GM21619 (cell line): ENCODE data around the gene IL21R.
"Not testable (repeated sequence)": the region's sequence is repeated elsewhere in the genome, so short reads cannot be mapped to it uniquely, and the experiment has no call there.

Experiments
- ATAC-seq: cut with Tn5 transposase; IDR thresholded peaks from one replicate; pipeline ENCODE4 v1.9.1; 2021; ENCODE audit not compliant: unreplicated experiment

IL21R gene

DNA sequence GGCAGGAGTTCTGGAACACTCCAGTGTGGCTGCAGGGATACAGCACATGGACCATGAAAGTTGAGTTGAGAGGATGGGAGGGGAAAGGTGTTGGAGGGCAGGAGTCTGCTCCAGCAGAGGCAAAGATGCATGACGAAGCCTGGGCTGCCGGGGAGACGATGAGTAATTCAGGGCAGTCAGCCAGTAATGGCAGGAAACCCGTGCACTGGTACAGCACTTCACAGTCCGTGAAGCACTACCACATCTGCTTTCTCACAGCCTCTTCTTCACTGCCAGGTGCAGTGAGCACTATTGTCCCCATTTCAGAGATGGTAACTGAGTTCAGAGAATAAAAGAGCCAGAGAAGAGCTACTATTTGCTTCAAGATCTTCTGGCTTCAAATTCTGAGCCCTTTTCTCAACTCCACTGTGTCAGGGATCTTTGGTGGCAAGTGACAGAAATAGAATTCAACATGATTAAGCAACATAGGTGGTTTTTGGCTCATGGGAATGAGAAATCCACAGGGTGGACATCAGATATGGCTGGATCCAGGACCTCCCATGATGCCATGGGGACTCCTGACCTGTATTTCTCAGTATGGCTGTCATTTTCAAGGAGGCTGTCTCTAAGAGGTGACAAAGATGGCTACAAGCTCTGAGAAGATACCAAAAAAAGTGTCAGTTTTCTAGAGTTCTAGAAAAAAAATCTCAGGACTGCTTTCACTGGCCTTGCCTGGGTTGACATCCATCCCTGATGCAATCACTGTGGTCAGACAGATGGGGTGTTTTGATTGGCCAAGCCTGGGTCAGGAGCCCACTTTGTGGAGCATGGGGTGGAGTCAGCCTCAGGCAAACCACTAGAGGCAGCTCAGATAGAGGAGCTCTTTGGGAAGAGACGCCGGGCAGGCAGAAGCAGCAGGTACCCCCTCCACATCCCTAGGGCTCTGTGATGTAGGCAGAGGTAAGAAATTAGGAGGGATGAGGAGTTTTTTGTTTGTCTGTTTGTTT lies 24.7 kb downstream of the IL21R start:
- peak; percentile 88 for ATAC-seq

DNA sequence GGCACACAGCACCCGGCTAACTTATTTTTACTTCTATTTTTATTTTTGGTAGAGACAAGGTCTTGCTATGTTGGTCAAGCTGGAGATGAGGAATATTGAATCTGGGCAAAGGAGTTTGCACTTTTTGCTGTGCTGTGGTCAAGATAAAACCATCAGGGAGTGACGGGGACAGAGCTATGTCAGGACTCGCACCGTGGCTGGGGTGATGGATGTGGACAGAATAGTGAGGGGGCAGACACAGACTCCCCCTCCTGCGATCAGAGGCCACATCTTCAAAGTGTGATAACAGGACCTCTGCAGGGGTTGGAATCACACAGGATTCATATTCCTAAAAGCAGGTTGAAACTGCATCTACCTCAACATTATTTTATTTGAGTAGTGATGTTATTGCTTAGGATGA lies 25.6 kb downstream of the IL21R start:
- ATAC-seq = no peak

DNA sequence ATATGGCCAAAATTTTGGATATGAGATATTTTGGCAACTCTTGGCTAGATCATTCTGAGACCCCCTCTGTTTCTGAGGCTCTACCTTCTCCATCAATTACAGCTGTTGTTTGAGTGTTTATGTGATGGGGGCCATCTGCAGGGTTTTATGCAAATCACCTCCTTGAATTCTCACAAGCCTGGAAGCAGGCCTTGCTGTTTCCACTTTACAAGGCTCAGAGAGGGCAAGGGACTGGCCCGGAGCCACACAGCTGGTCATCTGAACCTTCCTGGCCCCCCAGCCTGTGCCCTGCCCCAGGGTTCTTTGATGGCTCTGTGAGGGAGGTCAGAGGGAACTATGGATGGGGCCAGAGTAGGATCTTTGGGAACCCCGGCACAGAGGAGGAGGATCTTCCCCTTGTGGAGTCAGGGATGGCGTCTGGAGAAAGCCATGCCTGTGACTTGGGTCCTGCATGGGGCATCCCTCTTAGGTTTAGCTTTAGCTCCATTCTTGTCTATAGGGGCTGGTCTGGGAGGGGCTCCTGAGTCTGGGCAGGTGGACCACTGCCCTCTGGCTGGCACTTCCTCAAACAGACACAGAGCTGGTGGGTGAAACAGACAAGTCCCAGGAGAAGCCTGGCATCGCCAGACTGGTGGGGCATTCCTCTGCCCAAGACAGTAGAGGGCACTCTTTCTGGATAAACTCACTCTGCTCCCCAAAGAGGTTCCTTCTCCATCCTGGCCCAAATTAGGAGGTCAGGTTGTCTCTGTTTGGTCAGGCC lies 26.2 kb downstream of the IL21R start:
- ATAC-seq = no peak

DNA sequence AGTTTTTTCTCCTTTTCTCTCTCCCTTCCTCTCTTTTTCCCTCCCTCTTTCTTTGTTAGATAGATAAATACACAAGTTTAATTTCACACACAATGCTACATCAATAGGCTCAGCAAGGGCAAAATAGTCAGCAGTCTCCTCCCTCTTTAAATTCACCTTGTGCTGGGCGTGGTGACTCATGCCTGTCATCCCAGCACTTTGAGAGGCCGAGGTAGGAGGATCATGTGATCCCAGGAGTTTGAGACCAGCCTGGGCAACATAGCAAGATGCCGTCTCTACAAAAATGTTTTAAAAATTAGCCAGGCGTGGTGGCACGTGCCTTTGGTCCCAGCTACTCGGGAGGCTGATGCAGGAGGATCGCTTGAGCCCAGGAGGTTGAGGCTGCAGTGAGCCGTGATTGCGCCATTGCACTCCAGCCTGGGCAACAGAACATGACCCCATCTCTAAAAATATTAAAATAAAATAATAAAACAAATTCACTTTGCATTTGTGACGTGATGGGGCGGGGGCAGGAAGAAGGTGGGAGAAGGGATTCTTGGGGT lies 27.4 kb downstream of the IL21R start:
- no peak for ATAC-seq

DNA sequence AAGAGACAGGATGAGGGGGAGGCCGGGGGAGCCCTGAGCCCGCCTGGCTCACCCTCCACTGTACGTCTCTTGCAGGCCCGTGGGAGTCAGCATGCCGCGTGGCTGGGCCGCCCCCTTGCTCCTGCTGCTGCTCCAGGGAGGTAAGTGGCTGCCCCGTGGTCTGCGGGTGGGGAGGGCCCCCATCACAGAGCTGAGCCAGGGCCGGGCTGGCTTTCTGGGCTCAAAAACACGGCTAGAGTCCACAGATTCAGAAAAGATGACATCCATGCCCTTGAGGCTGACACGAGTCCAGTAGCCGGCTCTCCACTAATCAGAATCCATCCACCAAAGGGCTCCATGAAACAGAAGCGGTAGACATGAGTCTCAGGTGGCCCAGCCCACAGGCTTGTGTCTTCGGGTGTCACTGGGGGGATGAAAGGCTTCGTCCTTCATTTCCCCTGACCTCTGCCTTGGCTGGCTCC lies 28.0 kb downstream of the IL21R start:
- no peak for ATAC-seq

DNA sequence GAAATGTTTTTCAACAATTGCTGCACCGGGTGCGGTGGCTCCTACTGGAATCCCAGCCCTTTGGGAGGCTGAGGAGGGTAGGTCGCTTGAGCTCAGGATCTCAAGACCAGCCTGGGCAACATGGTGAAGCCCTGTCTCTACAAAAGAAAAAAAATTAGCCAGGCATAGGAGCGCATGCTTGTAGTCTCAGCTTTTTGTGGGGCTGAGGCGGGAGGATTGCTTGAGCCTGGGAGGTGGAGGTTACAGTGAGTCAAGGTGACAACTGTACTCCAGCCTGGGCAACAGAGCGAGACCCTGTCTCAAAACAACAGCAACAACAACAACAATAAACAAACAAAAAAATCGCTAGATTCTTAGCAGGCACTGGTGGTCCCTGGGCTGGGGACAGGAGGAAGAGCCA lies 28.5 kb downstream of the IL21R start:
- no peak for ATAC-seq

DNA sequence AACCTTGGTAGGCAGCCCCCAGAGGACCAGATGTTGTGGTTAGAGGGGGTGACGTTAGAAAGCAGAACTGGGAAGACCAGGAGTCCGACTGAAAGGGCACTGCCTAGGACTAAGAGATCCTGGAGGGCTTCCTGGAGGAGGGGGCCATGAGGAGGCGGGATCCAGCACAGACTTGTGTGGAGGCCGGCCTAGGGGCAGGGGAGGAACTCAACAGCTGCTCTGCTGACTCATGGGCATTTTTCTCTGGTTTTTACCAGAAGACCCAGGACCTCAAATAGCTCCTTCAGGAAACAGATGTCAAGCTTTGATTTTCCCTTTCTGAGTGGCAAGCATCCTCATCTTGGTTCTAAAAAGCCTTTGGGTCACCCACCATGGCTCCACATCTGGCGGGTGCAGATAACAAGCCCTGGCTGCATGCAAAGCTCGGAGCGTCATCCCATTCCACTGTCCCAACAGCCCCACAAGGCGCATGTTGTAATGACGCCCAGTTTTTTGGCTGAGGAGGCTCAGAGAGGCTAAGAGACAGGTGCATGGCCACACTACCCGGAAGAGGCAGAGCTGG lies 29.0 kb downstream of the IL21R start:
- ATAC-seq = no peak

DNA sequence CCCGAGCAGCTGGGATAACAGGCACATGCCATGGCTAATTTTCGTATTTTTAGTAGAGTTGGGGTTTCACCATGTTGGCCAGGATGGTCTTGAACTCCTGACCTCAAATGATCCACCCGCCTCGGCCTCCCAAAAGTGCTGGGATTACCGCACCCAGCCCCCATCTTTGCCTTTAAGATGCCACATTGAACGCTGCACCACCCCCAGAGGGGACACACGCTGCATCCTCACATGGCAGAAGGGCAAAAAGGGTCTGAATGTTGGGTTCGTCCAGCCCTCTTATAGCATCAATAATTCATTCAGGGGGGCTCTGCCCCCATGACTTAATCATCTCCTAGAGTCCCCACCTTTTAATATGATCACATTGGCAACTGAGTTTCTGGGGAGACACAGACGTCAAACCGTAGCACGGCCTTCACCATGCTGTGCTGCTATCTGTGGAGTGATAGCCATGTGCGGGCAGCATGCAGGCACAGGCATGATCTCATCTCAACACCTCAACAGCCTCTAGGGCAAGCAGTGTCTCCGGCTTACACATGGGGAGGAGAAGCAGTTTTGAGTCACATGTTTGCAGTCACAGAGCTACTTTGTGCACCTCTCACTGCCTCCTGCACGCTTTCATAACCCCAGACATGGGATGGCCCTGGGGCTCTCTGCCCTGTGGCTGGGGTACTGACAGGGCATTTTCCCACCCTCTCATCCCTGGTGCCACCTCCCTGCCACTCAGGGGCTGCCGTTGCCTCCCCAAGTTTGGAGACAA lies 30.0 kb downstream of the IL21R start:
- no peak for ATAC-seq

DNA sequence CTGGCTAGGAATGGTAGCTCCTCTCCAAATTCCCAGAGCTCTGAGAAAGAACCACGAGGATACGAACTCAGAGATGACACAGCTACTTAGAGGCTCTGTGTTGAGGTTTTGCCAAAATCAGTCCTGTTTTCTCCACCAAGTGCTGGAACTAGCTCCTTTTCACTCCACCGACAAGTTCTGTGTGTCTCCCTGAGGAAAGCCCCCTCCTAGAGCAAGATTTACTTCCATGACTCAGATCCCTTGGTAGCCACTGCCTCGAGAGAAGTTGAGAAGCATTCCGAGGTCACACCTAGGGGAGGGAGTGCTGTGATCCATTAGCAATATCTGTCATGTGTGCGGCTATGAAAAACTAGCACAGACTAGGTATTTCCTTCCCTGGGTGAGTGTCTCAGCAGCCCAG lies 30.6 kb downstream of the IL21R start:
- ATAC-seq = no peak

DNA sequence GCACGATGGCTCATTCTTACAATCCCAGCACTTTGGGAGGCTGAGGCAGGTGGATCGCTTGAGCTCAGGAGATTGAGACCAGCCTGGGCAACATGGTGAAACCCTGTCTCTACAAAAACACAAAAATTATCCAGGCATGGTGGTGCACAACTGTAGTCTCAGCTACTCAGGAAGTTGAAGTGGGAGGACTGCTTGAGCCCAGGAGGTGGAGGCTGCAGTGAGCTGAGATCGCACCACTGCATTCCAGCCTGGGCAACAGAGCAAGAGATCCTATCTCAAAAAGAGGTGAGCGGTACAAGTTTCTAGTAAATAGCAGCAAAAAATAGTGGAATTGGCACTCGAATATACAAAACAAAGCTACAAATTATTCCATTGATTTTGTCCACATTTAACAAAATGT lies 31.2 kb downstream of the IL21R start:
- not testable (repeated sequence) for ATAC-seq

DNA sequence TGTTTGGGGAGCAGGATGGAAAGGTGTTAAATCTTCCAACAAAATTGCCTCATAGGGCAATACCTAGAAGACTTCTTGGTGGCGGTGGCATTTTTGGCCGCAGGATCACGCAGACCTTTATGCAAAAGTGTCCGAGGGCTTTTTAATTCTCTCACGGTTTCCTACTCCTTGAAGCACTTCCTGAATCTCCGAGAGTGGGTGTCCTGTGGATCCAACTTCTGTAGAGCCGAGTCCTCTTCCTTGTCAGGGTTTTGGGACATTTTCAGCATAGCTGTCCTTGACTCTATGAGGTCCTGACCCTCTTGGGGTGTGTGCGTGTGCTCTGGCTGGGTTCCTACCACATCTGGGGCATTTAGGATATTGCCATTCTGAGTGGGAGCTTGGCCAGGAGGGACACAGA lies 31.7 kb downstream of the IL21R start:
- no peak for ATAC-seq

DNA sequence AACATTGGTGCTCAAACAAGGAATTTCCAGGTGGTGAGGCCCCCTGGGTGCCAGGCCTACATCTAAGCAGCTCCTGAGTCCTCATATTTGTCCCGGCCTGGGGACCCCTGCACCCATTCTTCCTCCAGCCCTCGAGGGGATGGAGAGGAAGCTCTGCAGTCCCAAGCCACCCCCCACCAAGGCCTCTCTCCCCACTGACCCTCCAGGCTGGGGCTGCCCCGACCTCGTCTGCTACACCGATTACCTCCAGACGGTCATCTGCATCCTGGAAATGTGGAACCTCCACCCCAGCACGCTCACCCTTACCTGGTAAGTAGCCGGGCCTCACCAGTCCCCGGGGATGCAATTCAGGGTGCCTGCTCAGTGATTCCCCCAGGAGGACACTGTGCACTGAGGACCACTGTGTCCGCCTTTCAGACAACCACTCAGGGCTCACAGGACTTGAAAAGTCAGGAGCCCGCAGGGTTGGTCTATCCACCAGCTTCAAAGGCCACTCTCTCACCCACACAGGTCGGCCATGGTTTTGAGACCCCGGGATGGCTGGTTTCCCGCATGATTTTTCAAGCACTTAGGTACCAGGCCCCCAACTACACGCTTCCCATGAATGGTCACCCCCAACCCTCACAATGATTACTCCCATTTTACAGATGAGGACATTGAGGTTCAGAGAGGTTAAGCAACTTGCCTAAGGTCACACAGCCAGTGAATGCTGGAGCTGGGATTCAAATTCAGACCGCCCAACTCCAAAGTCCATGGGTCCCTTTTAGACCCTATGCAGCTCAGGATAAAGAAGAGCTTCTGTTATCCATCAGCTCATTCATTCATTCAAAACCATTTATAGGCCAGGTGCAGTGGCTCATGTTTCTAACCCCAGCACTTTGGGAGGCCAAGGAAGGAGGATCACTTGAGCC lies 32.4 kb downstream of the IL21R start:
- ATAC-seq = no peak

DNA sequence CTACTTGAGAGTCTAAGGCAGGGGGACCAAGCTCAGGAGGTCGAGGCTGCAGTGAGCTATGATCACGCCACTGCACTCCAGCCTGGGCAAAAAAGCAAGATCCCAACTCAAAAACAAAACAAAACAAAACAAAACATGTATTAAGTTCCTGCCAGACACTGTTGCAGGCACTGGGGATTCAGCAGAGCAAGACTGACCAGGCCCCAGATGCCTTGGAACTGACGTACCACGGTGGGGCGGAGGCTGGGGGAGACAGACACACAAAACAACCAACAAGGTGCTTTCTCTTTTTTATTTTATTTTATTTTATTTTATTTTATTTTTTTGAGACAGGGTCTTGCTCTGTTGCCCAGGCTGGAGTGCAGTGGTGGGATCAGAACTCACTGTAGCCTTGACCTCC lies 33.2 kb downstream of the IL21R start:
- ATAC-seq = not testable (repeated sequence)

DNA sequence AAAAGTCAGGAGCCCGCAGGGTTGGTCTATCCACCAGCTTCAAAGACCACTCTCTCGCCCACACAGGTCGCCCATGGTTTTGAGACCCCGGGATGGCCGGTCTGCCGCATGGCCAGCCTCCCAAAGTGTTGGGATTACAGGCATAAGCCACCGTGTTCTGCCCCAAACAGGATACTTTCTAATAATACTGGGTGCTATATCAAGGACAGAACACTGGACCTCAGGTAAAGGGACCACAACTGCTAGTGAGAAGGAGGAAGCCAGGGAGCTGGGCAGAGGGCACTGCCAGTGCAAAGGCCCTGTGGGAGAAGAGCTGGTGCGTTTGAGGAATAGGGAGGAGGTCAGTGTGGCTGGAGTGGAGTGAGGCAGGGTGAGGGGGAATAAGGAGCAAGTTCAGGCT lies 34.1 kb downstream of the IL21R start:
- no peak for ATAC-seq

DNA sequence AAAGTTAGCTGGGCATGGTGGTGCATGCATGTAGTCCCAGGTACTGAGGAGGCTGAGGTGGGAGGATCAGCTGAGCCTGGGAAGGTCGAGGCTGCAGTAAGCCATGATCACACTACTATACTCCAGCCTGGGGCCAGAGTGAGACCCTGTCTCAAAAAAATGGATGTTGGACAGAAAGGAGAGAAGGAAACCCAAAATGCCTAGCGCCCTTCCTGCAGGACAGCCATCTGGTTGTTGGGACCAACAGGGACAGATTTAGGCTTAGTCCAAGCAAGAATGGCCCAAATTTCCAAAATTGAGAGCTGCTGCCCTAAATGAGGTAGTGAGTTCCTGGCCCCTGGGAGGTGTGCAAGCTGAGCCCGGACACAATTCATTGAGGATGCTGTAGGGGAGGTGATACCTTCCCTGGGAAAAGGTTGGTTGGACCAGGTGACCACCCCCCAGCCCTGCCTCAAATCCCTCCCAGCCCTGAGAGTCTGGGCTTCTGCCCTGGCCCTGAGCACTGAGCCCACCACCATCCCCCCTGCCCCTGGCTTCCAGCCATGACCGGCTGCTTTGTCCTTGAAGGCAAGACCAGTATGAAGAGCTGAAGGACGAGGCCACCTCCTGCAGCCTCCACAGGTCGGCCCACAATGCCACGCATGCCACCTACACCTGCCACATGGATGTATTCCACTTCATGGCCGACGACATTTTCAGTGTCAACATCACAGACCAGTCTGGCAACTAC lies 35.1 kb downstream of the IL21R start:
- no peak for ATAC-seq

DNA sequence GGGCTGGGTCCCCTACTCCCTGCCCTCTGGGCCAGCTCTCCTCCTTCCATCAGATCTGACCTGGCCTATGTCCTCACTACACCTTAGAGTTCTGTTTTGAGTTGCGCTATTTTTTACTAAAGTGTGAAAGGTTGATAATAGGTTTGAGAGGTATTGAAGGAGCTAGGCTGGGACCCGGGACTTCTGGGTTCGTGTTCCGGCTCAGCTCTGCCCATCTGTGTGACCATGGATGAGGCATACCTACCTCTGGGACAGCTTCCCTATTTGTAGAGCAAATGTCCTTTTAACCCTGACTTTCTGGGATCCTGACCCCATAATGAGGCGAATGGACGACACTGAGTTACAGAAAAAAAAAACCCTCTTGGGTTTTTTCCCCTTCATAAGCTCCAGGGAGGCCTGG lies 36.0 kb downstream of the IL21R start:
- no peak for ATAC-seq

DNA sequence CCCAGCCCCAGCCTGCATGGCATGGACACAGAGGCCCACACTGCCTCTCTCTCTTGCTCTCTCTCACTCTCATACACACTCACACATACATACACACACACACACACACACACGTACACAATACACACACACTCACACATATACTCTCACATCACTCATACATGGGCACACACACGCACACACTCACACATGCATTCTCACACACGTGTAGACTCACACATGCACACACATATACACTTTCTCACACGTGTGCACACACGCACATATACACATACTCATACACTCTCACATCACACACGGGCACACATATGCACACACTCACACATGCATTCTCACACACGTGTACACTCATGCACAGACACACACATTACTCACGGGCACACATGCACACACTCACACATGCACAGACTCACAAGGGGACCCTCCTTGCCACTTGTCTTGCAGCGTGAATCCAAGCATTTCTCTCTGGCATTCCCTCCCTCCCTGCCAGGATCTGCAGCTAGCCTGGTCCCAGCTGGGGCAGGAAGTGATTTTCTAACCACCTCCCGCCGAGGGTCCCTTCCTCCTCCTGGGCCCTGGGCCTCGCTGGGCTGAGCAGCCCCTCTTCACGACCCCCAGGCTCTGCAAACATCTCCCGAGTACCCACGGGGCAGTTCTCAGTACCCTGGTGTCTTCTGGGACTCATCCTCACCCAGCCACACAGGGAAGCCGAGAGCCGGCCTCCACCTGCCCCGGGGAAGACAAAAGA lies 37.5 kb downstream of the IL21R start:
- no peak for ATAC-seq

DNA sequence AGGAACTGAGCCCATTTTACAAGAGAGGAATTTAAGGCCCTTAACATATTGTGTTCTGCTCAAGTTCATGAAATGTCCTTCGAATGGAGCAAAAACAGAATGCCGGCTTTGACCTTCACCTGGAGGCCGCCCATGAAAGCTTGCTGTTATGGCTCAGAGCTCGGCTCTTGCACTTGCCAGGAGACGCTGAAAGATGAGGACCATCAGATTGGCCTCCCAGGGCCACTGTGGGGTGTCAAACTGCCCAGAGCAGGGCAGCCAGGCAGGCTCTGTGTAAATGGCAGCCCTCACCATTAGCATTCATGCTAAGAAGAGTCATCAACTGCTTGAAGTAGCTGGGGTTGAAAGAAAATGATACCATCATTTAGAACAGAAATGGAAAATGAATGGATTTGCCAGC lies 39.3 kb downstream of the IL21R start:
- ATAC-seq = no peak
